ENCODE measurements around the gene CPAMD8. TPM values are rescaled to one million over a fixed set of nuclear protein-coding genes. Genes with fewer than 3 reads are reported as not detected.

Gene CPAMD8
- total RNA-seq, 1 donor from 2014 or later: 42.9 TPM

DNA sequence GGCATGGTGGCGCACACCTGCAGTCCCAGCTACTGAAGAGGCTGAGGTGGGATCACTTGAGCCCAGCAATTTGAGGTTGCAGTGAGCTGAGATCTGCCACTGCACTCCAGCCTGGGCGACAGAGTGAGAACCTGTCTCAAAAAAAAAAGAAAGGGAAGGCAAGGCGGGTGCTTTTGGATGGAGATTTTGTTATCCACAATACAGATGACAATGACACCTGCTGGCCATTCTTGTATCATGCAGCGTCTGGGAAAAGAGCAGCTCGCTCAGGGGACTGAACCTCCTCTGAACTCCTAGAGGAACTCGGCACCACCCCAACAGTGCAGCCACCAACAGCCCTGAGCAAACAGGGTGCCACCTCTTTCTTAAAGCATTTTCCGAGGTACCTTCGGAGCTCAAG lies 25.8 kb upstream of the CPAMD8 start:
- no peaks in the 10 kb centered on the region for H3K27me3 Mint-ChIP-seq
- peak; percentile 77 for TF ChIP-seq CTCF (conservative IDR thresholded peaks at IDR 0.05)
- H3K4me1 Mint-ChIP-seq (ENCODE audit: unreplicated experiment): peaks cover 3% of the 10 kb centered on the region
- peak overlapping the region; percentile 56 for H3K27ac Mint-ChIP-seq
- peaks cover 15% of the 10 kb centered on the region for H3K36me3 Mint-ChIP-seq
- no peaks in the 10 kb centered on the region for H3K9me3 Mint-ChIP-seq
- no peak overlapping the region for H3K4me3 Mint-ChIP-seq
- DNase-seq (ENCODE audit: extremely low spot score, unreplicated experiment): no peak

GRCh38 chr19:17049711-17050280 lies 23.2 kb upstream of the CPAMD8 start:
- Mint-ChIP-seq H3K9me3 (no peaks in the 10 kb centered on the region), H3K27me3 (no peaks in the 10 kb centered on the region), H3K4me3 (no peak overlapping the region), H3K36me3 (peaks cover 15% of the 10 kb centered on the region), H3K27ac (no peak overlapping the region), H3K4me1 (ENCODE audit: unreplicated experiment) (peaks cover 3% of the 10 kb centered on the region)
- no peak for DNase-seq (ENCODE audit: extremely low spot score, unreplicated experiment)
- TF ChIP-seq CTCF (conservative IDR thresholded peaks at IDR 0.05): no peak

- DNase-seq (ENCODE audit: extremely low spot score, unreplicated experiment): no peak
- Mint-ChIP-seq H3K27ac (no peak overlapping the region), H3K27me3 (no peaks in the 10 kb centered on the region), H3K4me3 (no peak overlapping the region), H3K4me1 (ENCODE audit: unreplicated experiment) (peaks cover 6% of the 10 kb centered on the region), H3K36me3 (peaks cover 15% of the 10 kb centered on the region), H3K9me3 (no peaks in the 10 kb centered on the region)
- TF ChIP-seq CTCF (conservative IDR thresholded peaks at IDR 0.05): no peak
Measured at GRCh38 chr19:17048885-17049453, 22.4 kb upstream of the CPAMD8 start.

- Mint-ChIP-seq H3K27ac (no peak overlapping the region), H3K4me3 (no peak overlapping the region), H3K27me3 (no peaks in the 10 kb centered on the region), H3K36me3 (peaks cover under 1% of the 10 kb centered on the region), H3K4me1 (ENCODE audit: unreplicated experiment) (peaks cover 15% of the 10 kb centered on the region), H3K9me3 (no peaks in the 10 kb centered on the region)
- TF ChIP-seq CTCF (conservative IDR thresholded peaks at IDR 0.05): no peak
- no peak for DNase-seq (ENCODE audit: extremely low spot score, unreplicated experiment)
Measured at GRCh38 chr19:17045907-17046502, 19.4 kb upstream of the CPAMD8 start.

DNA sequence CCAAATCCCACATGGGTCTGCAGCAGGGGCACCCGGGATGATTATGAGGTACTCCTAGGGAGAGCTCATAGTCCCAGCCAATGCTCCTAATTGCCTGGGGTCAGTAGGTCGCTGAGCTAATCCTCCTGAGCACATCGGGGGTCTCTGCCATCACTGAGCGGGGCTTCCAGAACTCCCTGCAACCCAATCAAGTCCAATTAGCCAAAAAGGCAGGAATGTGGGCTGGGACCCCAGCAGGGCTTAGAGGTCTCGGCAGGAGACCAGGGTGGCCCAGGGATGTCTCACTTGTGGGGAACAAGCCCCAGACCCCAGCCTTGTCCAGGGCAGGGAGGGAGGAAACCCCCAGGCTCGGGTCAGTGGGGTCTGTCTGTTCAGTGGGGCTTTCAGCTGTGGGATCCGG lies 17.1 kb upstream of the CPAMD8 start:
- no peak overlapping the region for H3K4me3 Mint-ChIP-seq
- no peaks in the 10 kb centered on the region for H3K36me3 Mint-ChIP-seq
- peaks cover 15% of the 10 kb centered on the region for H3K4me1 Mint-ChIP-seq (ENCODE audit: unreplicated experiment)
- no peaks in the 10 kb centered on the region for H3K27me3 Mint-ChIP-seq
- no peak overlapping the region for H3K27ac Mint-ChIP-seq
- TF ChIP-seq CTCF (conservative IDR thresholded peaks at IDR 0.05): no peak
- no peaks in the 10 kb centered on the region for H3K9me3 Mint-ChIP-seq
- DNase-seq (ENCODE audit: extremely low spot score, unreplicated experiment): no peak

Measured in type B pancreatic cell (in vitro differentiated cells).